Measurements from ENCODE around the gene ICAM3.
A peak's percentile ranks its signal among the peaks of the same experiment; 100 is the strongest.

Gene ICAM3

DNA sequence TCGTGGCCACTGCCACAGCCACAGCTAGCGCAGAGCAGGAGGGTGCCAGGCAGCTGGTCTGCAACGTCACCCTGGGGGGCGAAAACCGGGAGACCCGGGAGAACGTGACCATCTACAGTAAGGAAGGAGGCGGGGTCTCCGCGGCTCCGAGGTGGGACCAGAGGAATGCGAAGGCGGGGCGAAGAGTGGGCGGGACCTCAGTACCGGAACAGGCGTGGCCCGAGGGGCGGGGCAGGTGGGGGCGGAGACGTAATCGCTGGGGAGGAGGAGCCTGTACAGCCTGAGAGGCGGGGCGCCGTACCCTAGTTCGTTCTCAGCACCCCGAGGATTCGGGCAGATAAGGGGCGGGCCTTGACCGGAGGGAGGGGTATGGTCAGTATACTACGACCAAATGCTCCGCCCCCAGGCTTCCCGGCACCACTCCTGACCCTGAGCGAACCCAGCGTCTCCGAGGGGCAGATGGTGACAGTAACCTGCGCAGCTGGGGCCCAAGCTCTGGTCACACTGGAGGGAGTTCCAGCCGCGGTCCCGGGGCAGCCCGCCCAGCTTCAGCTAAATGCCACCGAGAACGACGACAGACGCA is 47.1 kb downstream of the ICAM3 start:
- TF ChIP-seq GATA3 (IDR thresholded peaks at IDR 0.05; ENCODE audit: low read depth, low read length), result no peak

DNA sequence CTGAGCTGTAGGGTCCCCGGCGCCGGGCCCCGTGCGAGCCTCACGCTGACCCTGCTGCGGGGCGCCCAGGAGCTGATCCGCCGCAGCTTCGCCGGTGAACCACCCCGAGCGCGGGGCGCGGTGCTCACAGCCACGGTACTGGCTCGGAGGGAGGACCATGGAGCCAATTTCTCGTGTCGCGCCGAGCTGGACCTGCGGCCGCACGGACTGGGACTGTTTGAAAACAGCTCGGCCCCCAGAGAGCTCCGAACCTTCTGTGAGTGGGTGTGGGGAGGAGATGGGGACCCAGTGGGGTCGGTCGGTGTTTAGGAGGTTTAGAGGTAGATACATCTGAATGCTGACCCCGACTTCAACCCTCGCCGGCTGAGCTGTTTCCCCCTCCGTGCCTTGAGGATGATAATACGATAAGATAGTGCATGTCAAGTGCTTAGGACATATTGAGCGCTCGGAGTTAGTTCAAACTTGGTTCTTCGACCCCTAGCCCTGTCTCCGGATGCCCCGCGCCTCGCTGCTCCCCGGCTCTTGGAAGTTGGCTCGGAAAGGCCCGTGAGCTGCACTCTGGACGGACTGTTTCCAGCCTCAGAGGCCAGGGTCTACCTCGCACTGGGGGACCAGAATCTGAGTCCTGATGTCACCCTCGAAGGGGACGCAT is 47.7 kb downstream of the ICAM3 start:
- no peak for TF ChIP-seq GATA2 (IDR thresholded peaks at IDR 0.05; ENCODE audit: low read depth, low read length)
- no peak for TF ChIP-seq GATA3 (IDR thresholded peaks at IDR 0.05; ENCODE audit: low read depth, low read length)

DNA sequence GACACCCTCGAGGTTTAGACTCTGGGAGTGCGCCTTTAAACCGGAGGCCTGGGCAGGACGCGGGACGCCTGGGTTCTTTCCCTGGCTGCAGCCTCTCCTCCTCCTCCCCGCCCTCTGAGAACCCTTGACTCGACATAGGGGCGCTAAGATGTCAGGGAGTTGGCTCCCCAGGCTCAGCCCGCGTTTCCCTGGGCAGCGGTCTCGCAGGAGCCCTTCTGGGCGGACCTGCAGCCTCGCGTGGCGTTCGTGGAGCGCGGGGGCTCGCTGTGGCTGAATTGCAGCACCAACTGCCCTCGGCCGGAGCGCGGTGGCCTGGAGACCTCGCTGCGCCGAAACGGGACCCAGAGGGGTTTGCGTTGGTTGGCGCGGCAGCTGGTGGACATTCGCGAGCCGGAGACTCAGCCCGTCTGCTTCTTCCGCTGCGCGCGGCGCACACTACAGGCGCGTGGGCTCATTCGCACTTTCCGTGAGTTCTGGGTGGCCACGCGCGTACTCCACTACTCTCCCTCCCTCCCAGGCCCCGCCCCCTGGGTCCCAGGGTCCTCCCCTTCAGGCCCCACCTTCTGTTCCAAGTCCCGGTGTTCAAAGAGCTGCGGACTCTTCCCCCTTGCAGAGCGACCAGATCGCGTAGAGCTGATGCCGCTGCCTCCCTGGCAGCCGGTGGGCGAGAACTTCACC is 48.4 kb downstream of the ICAM3 start:
- TF ChIP-seq GATA3 (IDR thresholded peaks at IDR 0.05; ENCODE audit: low read depth, low read length), result no peak
- no peak for TF ChIP-seq GATA2 (IDR thresholded peaks at IDR 0.05; ENCODE audit: low read depth, low read length)

DNA sequence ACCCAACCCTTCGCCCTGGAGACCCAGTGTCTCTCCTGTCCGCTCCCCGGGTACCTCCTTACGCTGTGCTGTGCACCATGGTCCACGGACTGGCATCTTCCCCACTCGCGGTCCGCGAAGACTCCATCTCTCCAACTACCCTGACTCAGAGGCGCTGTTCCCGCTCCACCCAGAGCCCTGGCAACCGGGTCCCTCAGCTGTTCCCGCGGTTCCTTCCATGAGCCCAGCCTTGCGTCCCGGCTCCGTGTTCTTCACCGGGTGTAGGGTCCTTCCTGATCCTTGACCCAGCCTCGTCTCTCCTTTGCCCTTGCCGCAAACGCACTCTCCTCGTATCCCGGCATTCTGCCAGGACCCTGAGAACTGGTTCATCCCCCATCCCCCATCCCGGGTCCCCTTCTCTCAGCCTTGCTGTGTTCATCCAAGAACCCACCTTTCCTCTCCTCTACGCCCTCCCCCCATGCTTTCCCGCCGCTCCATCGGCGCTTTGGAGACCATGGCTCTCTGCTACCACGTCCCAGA is 49.0 kb downstream of the ICAM3 start:
- TF ChIP-seq GATA2 (IDR thresholded peaks at IDR 0.05; ENCODE audit: low read depth, low read length) (no peak), GATA3 (IDR thresholded peaks at IDR 0.05; ENCODE audit: low read depth, low read length) (no peak)

DNA sequence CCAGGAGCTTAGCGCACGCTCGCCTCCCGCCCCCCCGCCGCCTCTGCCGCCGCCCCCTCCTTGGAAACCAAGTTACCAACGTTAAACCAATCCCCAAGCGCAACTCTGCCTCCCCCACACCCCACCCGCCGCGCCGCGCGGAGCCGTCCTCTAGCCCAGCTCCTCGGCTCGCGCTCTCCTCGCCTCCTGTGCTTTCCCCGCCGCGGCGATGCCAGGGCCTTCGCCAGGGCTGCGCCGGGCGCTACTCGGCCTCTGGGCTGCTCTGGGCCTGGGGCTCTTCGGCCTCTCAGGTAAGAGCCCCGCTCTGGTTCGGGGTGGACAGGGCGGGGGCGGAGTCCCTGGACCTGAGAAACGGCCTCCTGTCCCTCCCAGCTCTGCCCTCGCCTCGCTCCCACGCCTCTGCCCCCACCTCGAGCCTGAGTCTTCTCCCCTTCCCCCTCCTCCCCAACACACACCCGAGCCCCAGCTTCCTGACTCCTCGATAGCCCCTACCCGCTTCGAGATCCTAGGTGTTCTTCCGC is 49.5 kb downstream of the ICAM3 start, which contains the start of gene ICAM5:
Gene ICAM5 (plus strand): TSS at position 117 of the 521 bp plus-strand sequence. CDS start 92 bp downstream, at position 209.
- no peak for TF ChIP-seq GATA3 (IDR thresholded peaks at IDR 0.05; ENCODE audit: low read depth, low read length)
- TF ChIP-seq GATA2 (IDR thresholded peaks at IDR 0.05; ENCODE audit: low read depth, low read length), result no peak

DNA sequence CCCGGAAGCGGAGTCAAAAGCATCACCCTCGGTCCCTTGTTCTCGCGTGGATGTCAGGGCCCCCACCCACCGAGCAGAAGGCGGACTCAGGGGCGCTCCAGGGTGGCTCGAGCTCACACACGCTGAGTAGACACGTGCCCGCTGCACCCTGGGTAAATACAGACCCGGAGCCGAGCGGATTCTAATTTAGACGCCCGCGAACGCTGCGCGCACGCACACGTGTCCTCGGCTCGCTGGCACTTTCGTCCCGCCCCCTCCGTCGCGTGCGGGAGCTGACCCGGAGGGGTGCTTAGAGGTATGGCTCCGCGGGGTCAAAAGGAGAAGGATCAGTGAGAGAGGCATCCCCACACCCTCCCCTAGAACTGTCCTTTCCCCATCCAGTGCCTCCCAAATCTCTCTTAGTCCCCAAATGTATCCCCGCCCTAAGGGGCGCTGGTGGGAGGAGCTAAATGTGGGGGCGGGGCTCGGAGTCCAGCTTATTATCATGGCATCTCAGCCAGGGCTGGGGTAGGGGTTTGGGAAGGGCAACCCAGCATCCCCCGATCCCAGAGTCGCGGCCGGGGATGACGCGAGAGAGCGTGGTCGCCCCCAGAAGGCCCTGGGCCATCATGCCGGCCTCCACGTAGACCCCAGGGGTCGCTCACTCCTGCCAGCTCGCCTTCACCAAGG is 50.1 kb downstream of the ICAM3 start:
- TF ChIP-seq GATA3 (IDR thresholded peaks at IDR 0.05; ENCODE audit: low read depth, low read length) (no peak), GATA2 (IDR thresholded peaks at IDR 0.05; ENCODE audit: low read depth, low read length) (0 out of 2 replicates have a peak, but pooled peaks have one; percentile 23)

DNA sequence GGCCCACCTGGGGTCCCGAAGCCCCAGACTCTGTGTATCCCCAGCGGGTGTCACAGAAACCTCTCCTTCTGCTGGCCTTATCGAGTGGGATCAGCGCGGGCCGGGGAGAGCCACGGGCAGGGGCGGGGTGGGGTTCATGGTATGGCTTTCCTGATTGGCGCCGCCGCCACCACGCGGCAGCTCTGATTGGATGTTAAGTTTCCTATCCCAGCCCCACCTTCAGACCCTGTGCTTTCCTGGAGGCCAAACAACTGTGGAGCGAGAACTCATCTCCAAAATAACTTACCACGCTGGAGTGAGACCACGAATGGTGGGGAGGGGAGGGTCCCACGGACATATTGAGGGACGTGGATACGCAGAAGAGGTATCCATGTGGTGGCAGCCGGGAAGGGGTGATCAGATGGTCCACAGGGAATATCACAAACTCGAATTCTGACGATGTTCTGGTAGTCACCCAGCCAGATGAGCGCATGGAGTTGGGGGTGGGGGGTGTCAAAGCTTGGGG is 50.7 kb downstream of the ICAM3 start:
- TF ChIP-seq GATA3 (IDR thresholded peaks at IDR 0.05; ENCODE audit: low read depth, low read length) (no peak), GATA2 (IDR thresholded peaks at IDR 0.05; ENCODE audit: low read depth, low read length) (peak; percentile 63)

DNA sequence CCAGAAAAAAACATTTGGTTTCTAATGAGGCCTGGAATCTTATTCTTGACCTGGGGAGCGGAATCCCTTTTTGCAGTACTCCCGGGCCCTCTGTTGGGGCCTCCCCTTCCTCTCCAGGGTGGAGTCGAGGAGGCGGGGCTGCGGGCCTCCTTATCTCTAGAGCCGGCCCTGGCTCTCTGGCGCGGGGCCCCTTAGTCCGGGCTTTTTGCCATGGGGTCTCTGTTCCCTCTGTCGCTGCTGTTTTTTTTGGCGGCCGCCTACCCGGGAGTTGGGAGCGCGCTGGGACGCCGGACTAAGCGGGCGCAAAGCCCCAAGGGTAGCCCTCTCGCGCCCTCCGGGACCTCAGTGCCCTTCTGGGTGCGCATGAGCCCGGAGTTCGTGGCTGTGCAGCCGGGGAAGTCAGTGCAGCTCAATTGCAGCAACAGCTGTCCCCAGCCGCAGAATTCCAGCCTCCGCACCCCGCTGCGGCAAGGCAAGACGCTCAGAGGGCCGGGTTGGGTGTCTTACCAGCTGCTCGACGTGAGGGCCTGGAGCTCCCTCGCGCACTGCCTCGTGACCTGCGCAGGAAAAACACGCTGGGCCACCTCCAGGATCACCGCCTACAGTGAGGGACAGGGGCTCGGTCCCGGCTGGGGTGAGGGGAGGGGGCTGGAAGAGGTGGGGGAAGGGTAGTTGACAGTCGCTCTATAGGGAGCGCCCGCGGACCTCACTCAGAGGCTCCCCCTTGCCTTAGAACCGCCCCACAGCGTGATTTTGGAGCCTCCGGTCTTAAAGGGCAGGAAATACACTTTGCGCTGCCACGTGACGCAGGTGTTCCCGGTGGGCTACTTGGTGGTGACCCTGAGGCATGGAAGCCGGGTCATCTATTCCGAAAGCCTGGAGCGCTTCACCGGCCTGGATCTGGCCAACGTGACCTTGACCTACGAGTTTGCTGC is 52.4 kb downstream of the ICAM3 start, which contains the start of gene ICAM4:
Gene ICAM4 (plus strand): TSS at position 153 of the 935 bp plus-strand sequence. CDS start 58 bp downstream, at position 211.
- TF ChIP-seq GATA2 (IDR thresholded peaks at IDR 0.05; ENCODE audit: low read depth, low read length) (peak; percentile 40; the same call in 1 of the 2 replicates), GATA3 (IDR thresholded peaks at IDR 0.05; ENCODE audit: low read depth, low read length) (no peak)

DNA sequence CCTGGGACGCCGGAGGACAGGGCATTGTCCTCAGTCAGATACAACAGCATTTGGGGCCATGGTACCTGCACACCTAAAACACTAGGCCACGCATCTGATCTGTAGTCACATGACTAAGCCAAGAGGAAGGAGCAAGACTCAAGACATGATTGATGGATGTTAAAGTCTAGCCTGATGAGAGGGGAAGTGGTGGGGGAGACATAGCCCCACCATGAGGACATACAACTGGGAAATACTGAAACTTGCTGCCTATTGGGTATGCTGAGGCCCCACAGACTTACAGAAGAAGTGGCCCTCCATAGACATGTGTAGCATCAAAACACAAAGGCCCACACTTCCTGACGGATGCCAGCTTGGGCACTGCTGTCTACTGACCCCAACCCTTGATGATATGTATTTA is 54.0 kb downstream of the ICAM3 start:
- TF ChIP-seq GATA2 (IDR thresholded peaks at IDR 0.05; ENCODE audit: low read depth, low read length) (no peak), GATA3 (IDR thresholded peaks at IDR 0.05; ENCODE audit: low read depth, low read length) (no peak)

DNA sequence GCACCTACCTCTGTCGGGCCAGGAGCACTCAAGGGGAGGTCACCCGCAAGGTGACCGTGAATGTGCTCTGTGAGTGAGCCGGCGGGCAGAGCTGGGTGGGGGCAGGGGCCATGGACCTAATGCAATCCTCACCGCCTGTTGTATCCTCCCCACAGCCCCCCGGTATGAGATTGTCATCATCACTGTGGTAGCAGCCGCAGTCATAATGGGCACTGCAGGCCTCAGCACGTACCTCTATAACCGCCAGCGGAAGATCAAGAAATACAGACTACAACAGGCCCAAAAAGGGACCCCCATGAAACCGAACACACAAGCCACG is 54.5 kb downstream of the ICAM3 start:
- no peak for TF ChIP-seq GATA3 (IDR thresholded peaks at IDR 0.05; ENCODE audit: low read depth, low read length)
- no peak for TF ChIP-seq GATA2 (IDR thresholded peaks at IDR 0.05; ENCODE audit: low read depth, low read length)

DNA sequence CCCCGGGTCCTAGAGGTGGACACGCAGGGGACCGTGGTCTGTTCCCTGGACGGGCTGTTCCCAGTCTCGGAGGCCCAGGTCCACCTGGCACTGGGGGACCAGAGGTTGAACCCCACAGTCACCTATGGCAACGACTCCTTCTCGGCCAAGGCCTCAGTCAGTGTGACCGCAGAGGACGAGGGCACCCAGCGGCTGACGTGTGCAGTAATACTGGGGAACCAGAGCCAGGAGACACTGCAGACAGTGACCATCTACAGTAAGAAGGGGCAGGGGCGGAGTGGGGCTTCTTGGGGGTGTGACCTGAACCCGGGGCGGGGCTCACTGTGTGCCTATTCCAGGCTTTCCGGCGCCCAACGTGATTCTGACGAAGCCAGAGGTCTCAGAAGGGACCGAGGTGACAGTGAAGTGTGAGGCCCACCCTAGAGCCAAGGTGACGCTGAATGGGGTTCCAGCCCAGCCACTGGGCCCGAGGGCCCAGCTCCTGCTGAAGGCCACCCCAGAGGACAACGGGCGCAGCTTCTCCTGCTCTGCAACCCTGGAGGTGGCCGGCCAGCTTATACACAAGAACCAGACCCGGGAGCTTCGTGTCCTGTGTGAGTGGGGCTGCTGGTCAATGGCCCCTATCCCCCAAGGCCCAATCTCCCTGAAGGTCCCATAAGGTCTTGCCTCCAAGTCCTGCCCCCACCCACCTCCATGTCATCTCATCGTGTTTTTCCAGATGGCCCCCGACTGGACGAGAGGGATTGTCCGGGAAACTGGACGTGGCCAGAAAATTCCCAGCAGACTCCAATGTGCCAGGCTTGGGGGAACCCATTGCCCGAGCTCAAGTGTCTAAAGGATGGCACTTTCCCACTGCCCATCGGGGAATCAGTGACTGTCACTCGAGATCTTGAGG is 55.1 kb downstream of the ICAM3 start:
- TF ChIP-seq GATA2 (IDR thresholded peaks at IDR 0.05; ENCODE audit: low read depth, low read length), result no peak
- TF ChIP-seq GATA3 (IDR thresholded peaks at IDR 0.05; ENCODE audit: low read depth, low read length), result no peak

Data from SH-SY5Y (cell line).